Activated CD4-positive, alpha-beta T cell treated with anti-CD3 and anti-CD28 coated beads, Interleukin-2, amount 10 ng/mL, durations not matched to agents 24 days and 14 days (primary cell): Measurements from ENCODE around the gene HIVEP2. TPM values are rescaled to one million over a fixed set of nuclear protein-coding genes. Genes with fewer than 3 reads are reported as not detected.

Experiments used
- DNase-seq: peaks from one replicate; pipeline ENCODE4 v3.0.0; 2022
- H3K27ac Mint-ChIP-seq: one replicate; pipeline ENCODE4 v1.8.0; 2022; ENCODE audit warnings: mild to moderate bottlenecking, mixed read lengths
- H3K27me3 Mint-ChIP-seq: one replicate; pipeline ENCODE4 v1.8.0; 2022; ENCODE audit warnings: mixed read lengths
- H3K36me3 Mint-ChIP-seq: one replicate; pipeline ENCODE4 v1.8.0; 2022; ENCODE audit warnings: low read depth, mild to moderate bottlenecking, mixed read lengths
- H3K4me1 Mint-ChIP-seq: one replicate; pipeline ENCODE4 v1.8.0; 2021; ENCODE audit warnings: mixed read lengths
- H3K4me3 Mint-ChIP-seq: one replicate; pipeline ENCODE4 v1.8.0; 2022; ENCODE audit warnings: mild to moderate bottlenecking, moderate library complexity, mixed read lengths
- H3K9me3 Mint-ChIP-seq: one replicate; pipeline ENCODE4 v1.8.0; 2021; ENCODE audit warnings: mixed read lengths
- intact Hi-C: fragments of 100-400 bp; cut with micrococcal nuclease; formaldehyde crosslinking; loops from one replicate; pipeline ENCODE4 v1.15.1; 2023
- total RNA-seq: library from RNA; stranded (reverse); gene quantifications from 2 replicates; pipeline ENCODE4 v1.2.3, GENCODE V29; 2022

HIVEP2 gene
- total RNA-seq, 1 donor from 2014 or later, result 27.1 TPM

DNA sequence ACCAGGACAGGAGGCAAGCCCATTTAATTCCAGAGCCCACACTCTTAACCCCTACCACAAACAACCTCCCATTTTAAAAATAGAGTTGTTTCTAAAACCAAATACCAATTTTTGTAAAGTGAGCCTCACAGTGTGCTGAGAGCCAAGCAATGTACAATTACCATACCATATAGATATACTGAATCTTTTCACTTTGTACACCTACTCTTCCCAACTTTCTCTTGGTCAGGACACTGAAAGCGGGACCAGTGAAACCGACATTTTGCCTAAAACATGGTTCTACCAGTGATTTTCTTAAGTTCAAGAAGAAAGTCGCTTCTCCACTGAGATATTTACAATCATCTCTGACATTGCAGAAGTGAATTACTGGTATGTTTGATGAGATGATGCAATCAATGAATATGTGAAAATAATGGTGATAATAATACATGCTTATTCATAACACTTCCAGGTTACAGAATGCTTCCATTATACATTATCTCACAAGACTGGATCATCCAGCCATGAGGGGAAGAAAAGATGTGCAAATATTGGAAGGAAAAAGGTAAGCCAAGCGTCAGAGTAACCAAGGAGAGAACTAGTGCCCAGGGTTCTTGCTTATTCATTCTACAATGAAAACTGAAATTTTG lies 74.1 kb downstream of the HIVEP2 start:
- H3K36me3 Mint-ChIP-seq, result peaks cover 31% of the 10 kb centered on the region
- DNase-seq, result peak; percentile 14
- no peak overlapping the region for H3K27ac Mint-ChIP-seq
- peaks cover 3% of the 10 kb centered on the region for H3K9me3 Mint-ChIP-seq
- no peaks in the 10 kb centered on the region for H3K27me3 Mint-ChIP-seq
- intact Hi-C loops, result loop anchor here (1.0 to 5.0 kb wide), 2 partner anchors 15 to 41 kb away; no protein-coding TSS in a partner anchor
- H3K4me1 Mint-ChIP-seq, result peaks cover 76% of the 10 kb centered on the region
- H3K4me3 Mint-ChIP-seq, result peak overlapping the region; percentile 30

DNA sequence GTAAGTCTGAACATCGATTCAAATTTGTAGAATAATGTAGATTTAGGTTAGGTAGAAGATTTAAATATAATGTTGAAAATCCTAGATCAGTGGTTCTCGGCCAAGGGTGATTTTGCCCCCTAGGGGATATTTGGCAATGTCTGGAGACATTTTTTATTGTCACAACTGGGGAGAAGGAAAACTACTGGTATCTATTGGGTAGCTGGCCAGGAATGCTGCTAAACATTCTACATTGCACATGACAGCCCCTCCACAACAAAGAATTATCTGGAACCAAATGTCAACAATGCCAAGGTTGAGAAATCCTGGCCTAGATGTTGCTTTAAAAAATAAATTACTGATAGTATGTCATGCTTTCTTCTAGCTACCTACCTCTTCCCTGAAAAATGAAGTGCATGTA lies 76.1 kb downstream of the HIVEP2 start:
- peaks cover 66% of the 10 kb centered on the region for H3K4me1 Mint-ChIP-seq
- no peak overlapping the region for H3K27ac Mint-ChIP-seq
- H3K4me3 Mint-ChIP-seq, result no peak overlapping the region
- H3K27me3 Mint-ChIP-seq, result no peaks in the 10 kb centered on the region
- H3K36me3 Mint-ChIP-seq, result peaks cover 18% of the 10 kb centered on the region
- DNase-seq, result peak; percentile 40
- H3K9me3 Mint-ChIP-seq, result no peaks in the 10 kb centered on the region
- intact Hi-C loops, result loop anchor here (10.0 kb wide), 1 partner anchor 956 kb away; no protein-coding TSS in a partner anchor

DNA sequence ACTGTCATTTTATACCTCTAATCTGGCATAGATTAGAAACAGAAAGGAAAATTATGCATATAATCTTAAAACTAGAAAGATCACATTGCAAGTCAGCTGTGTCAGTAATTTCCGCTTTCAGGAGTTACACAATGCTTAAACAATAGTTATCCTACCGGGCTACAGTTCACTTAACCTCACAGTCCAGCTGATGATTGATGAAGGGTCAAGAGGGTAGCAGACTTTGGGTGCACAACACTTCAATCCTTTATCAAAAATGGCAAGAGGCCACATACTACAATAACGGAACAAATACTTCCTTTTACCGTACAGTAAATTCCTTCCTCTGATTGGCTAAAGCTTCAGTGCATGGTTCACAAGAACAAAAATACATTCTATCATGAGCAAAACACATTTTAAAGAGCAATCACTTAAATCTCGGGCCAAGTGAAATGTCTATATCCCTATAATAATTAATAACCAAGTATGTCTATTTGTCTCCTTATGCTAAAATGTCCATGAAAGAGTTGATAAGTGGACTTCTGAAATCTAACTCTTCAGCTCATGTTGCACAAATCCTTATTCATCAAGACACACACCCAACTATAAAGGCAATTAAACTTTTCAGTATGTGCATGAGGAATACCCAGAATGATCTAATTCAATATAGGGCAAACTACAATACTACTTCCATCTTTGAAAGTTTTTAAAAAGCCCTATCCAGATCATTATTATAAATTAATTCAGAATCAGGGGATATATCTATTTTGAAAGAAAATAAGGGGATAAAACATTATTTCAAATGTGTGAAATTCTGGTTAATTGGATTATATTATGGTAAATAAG lies 76.8 kb downstream of the HIVEP2 start:
- peak; percentile 54 for DNase-seq
- H3K36me3 Mint-ChIP-seq, result peaks cover 16% of the 10 kb centered on the region
- peak overlapping the region; percentile 77 for H3K4me3 Mint-ChIP-seq
- H3K27me3 Mint-ChIP-seq, result no peaks in the 10 kb centered on the region
- peaks cover 65% of the 10 kb centered on the region for H3K4me1 Mint-ChIP-seq
- H3K9me3 Mint-ChIP-seq, result no peaks in the 10 kb centered on the region
- intact Hi-C loops, result loop anchor here (10.0 kb wide), 1 partner anchor 957 kb away; no protein-coding TSS in a partner anchor
- peak overlapping the region; percentile 20 for H3K27ac Mint-ChIP-seq

DNA sequence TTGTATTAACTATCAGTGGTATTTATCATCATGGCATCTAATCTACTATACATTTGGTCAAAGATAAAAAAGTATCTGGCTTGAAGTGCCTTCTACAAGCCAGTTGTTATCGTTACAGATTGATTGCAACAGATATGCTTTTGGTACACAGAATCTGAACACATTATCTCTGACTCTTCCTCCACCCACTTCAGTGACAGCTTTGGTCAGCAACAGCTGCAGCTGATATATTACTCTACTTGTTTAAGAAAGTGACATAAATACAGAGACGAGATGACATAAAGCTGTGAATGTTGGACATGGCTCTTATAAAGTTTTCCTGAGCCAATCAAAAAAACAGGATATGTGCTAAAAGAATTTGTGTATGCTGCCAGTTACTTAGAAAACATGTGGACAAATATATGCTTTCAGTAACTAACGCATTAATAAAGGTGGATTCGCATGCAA lies 77.6 kb downstream of the HIVEP2 start:
- peak; percentile 51 for DNase-seq
- no peaks in the 10 kb centered on the region for H3K27me3 Mint-ChIP-seq
- H3K4me1 Mint-ChIP-seq, result peaks cover 57% of the 10 kb centered on the region
- H3K36me3 Mint-ChIP-seq, result peaks cover 14% of the 10 kb centered on the region
- no peak overlapping the region for H3K27ac Mint-ChIP-seq
- no peaks in the 10 kb centered on the region for H3K9me3 Mint-ChIP-seq
- H3K4me3 Mint-ChIP-seq, result peak overlapping the region; percentile 30
- intact Hi-C loops, result loop anchor here (10.0 kb wide), 1 partner anchor 957 kb away; no protein-coding TSS in a partner anchor

DNA sequence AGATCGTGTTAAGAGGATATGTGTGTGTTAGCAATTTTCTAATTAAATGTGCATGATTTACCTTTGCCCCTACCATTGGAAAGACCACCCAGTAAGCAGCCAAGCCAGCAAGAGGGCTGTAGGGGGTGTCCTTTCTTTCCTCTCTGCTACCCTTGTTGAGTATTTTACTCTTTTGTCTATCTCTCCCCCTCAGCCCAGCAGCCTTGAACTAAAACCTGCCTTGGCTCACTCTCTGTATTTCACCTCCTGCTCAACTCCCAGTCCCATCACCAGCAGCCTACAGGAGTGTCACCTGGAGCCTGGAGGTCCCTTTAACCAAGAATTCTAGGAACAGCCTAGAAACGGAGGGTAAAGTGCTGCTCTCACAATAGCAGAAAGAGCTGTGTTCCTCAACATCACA lies 81.0 kb downstream of the HIVEP2 start:
- H3K4me3 Mint-ChIP-seq, result no peak overlapping the region
- H3K9me3 Mint-ChIP-seq, result no peaks in the 10 kb centered on the region
- peak; percentile 56 for DNase-seq
- no peaks in the 10 kb centered on the region for H3K27me3 Mint-ChIP-seq
- intact Hi-C loops, result loop anchor here (10.0 kb wide), 1 partner anchor 961 kb away; no protein-coding TSS in a partner anchor
- H3K36me3 Mint-ChIP-seq, result peaks cover 18% of the 10 kb centered on the region
- H3K4me1 Mint-ChIP-seq, result peaks cover 52% of the 10 kb centered on the region
- no peak overlapping the region for H3K27ac Mint-ChIP-seq

DNA sequence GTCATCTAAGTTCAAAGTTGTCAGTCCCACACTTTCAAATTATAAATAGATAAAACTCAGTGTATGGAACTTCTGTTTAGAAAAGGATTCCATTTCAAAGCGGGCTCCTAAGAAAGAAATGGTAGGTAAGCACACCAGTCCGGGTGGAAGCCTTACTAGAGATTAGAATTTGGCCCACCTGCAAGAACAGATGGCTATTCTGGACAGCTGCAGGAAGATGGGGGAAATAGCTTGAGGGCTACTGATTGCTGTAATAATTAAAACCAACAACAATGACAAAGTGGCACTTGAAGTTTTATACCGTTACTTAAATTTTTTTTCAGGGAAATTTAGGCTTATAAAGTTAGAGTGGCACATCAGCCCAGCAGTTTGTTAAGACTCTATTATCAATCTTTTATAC lies 83.3 kb downstream of the HIVEP2 start:
- no peaks in the 10 kb centered on the region for H3K9me3 Mint-ChIP-seq
- no peak overlapping the region for H3K27ac Mint-ChIP-seq
- intact Hi-C loops, result loop anchor here (10.0 kb wide), 1 partner anchor 963 kb away; no protein-coding TSS in a partner anchor
- peaks cover 53% of the 10 kb centered on the region for H3K4me1 Mint-ChIP-seq
- peaks cover 16% of the 10 kb centered on the region for H3K36me3 Mint-ChIP-seq
- no peak overlapping the region for H3K4me3 Mint-ChIP-seq
- H3K27me3 Mint-ChIP-seq, result no peaks in the 10 kb centered on the region
- peak; percentile 38 for DNase-seq

DNA sequence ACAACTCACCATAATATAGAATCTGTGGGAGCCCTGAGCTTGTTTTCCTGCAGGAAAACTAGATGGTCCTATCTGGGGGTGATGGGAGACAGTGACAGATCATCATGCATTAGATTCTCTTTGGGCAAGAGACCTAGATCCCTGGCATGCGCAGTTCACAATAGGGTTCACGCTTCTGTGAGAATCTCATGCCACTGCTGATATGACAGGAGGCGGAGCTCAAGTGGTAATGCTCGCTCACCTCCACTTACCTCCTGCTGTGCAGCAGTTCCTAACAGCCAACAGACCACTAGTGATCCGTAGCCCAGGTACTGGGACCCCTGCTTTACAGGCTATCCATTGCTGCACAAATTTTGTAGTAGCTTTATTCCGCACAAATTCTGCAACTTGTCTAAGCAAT lies 84.5 kb downstream of the HIVEP2 start:
- no peak overlapping the region for H3K4me3 Mint-ChIP-seq
- H3K4me1 Mint-ChIP-seq, result peaks cover 61% of the 10 kb centered on the region
- intact Hi-C loops, result loop anchor here (10.0 kb wide), 1 partner anchor 964 kb away; no protein-coding TSS in a partner anchor
- H3K36me3 Mint-ChIP-seq, result peaks cover 19% of the 10 kb centered on the region
- DNase-seq, result peak; percentile 50
- H3K27me3 Mint-ChIP-seq, result no peaks in the 10 kb centered on the region
- no peaks in the 10 kb centered on the region for H3K9me3 Mint-ChIP-seq
- no peak overlapping the region for H3K27ac Mint-ChIP-seq

DNA sequence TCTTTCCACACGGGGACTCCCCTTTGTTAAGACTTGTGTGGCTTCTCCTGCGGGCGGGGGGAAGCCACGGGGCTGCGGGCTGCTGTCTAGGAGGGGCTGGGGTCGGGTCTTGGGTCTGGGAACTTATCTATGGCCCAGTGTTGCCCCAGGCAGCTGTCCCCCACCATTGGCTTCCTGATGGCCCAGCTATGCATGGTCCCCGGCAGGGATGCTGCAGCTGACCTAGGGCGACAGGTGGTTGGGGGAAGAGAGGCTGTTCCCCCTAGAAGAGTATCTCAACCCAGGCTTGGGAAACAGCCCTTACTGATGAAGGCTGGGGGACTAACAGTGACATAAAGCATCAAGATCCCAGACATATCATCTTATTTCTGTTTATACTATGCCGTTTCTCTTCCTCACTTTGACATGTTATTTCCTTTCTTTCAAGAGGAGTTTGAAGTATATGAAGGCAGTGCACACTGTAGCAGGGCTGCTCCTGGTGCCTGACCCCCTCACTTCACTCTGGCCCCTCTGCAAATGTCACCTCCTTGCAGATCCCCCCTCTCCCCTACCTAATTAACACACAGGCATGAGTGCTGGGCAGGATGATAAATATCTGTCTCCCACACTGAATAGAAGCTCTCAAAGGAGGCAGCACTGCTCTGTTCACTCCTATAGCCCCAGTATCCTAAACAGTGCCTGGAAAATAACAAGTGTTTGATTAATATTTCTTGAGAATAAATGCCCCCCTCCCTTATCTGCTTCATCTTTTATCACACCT lies 87.0 kb downstream of the HIVEP2 start:
- Mint-ChIP-seq H3K4me3 (peak overlapping the region; percentile 83), H3K27me3 (no peaks in the 10 kb centered on the region), H3K27ac (peak overlapping the region; percentile 97), H3K36me3 (peaks cover 33% of the 10 kb centered on the region), H3K9me3 (no peaks in the 10 kb centered on the region), H3K4me1 (peaks cover 75% of the 10 kb centered on the region)
- intact Hi-C loops, result loop anchor here (2.0 kb wide), 2 partner anchors 15 to 45 kb away; no protein-coding TSS in a partner anchor
- peak; percentile 78 for DNase-seq

DNA sequence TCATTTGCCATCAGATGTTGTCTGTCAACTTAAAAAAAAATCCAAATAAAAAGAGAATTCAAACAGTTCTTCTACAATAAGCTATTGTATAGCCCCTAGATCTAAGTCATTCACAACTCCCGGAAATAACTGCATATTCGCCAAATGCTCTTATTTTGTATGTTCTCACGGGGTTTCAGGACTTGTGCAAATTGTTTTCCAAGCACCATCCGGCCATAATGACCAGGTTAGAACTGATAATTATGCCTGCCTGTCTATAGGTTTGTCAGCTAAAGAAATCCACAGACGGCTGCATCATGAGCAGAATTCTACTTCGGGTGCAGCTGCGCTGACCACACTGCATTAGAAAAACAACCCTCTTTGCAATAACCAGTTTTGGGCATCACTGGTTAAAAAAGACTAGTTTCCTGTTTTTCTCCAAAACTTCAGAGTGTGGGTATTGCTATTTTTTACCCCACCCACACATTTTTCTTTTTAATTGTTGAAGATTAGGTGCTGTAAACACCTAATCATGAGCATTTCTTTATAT lies 87.7 kb downstream of the HIVEP2 start:
- Mint-ChIP-seq H3K27me3 (no peaks in the 10 kb centered on the region), H3K9me3 (no peaks in the 10 kb centered on the region), H3K4me1 (peaks cover 81% of the 10 kb centered on the region), H3K27ac (peak overlapping the region; percentile 97), H3K36me3 (peaks cover 38% of the 10 kb centered on the region), H3K4me3 (peak overlapping the region; percentile 83)
- intact Hi-C loops, result loop anchor here (2.0 kb wide), 2 partner anchors 14 to 46 kb away; no protein-coding TSS in a partner anchor
- DNase-seq, result peak; percentile 78

DNA sequence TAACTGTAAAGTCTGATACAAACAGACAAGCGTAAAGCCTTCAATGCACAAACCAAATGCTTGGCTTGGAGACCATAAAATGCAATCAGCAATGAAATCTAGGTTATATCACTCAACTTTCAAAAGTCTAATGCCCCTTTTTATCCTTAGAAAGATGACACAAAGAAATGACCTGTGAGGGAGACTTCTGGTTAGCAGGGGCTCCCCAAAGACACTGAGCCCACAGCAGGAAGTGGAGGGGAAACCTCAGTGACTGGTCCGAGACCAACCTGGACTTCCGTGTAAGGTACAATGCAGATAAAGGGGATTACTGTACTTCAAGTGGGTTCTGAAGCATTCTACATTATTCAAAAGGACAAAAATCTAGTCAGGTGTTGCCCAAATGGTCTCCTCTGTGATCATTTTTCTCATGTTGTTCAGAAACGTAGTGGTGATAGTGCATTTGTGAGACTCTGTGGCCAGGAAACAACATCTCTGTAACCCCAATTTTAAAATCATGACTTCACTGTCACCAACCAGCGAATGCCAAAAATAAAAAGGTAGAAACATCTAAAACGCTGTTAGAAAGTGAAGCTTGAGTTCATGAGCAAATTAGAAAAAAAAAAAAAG lies 88.2 kb downstream of the HIVEP2 start:
- Mint-ChIP-seq H3K4me3 (peak overlapping the region; percentile 83), H3K27me3 (no peaks in the 10 kb centered on the region), H3K36me3 (peaks cover 38% of the 10 kb centered on the region), H3K9me3 (no peaks in the 10 kb centered on the region), H3K27ac (peak overlapping the region; percentile 97), H3K4me1 (peaks cover 85% of the 10 kb centered on the region)
- intact Hi-C loops, result loop anchor here (1.0 to 2.0 kb wide), 5 partner anchors 14 to 57 kb away; no protein-coding TSS in a partner anchor
- peak; percentile 83 for DNase-seq

DNA sequence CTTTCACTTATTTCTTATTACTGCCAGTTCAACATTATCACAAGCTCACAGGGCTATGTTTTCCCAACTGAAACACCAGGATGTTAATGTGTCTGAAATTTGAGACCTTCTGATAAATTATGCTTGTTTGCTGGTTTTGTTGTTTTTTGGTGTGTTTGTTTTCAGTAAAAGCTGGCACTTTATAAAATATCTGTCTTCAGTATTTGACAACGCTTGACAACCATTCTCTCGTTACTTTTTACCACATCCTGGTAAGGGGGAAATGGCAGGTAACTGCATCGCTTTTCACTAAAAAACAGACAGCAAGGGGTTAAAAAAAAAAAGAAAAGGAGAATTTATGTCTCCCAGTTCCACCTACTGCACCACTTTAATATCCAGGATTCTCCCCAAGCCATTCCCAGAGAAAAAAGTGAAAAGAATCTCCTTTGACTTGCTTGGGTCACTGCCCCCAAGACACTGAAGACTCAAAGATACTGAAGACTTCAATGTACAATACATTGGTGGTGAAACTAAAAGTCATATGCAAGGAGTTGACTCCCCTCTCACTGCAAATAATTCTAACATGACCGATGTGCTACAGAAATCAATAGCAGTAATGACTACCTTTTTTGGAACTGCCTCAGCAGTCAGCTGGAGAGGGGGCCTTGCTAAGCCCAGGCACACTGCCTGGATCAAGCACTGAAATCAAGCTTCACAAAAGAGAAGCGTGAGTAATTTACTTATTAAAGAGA lies 88.9 kb downstream of the HIVEP2 start:
- intact Hi-C loops, result loop anchor here (1.0 to 2.0 kb wide), 5 partner anchors 13 to 57 kb away; no protein-coding TSS in a partner anchor
- DNase-seq, result peak; percentile 69
- Mint-ChIP-seq H3K27me3 (no peaks in the 10 kb centered on the region), H3K9me3 (no peaks in the 10 kb centered on the region), H3K27ac (peak overlapping the region; percentile 97), H3K4me1 (peaks cover 86% of the 10 kb centered on the region), H3K36me3 (peaks cover 43% of the 10 kb centered on the region), H3K4me3 (peak overlapping the region; percentile 83)
